Thoracic aorta (tissue), 2 donors: ENCODE data around the gene TMEM63B. TPM values are rescaled to one million over a fixed set of nuclear protein-coding genes. Genes with fewer than 3 reads are reported as not detected.

ENCODE experiments used
- ATAC-seq: fragments of 150-250 bp; one replicate; pipeline ENCODE4 v1.8.0; 2017; ENCODE audit warnings: low read depth; ENCODE audit not compliant: insufficient number of reproducible peaks, low FRiP score
- DNase-seq: peaks from one replicate; pipeline ENCODE4 v3.0.0-alpha.2; 2020; ENCODE audit warnings: low spot score
- H3K27ac ChIP-seq, 2 donors: fragments of 200-600 bp; sonication (generic); 1 replicate in 1 of 2; 2 replicates in 1 of 2; pipeline ENCODE4 v1.5.1; 2016; ENCODE audit warnings: mild to moderate bottlenecking in 2 of 2, moderate library complexity in 2 of 2
- H3K27me3 ChIP-seq: fragments of 200-600 bp; sonication (generic); replicated peaks from 2 replicates; pipeline ENCODE4 v1.6.0; 2016; ENCODE audit warnings: mild to moderate bottlenecking; ENCODE audit not compliant: insufficient read depth
- H3K36me3 ChIP-seq: fragments of 200-600 bp; sonication (generic); one replicate; pipeline ENCODE4 v1.5.1; 2016
- H3K4me1 ChIP-seq, 2 donors: fragments of 200-600 bp; sonication (generic); 1 replicate in 1 of 2; 2 replicates in 1 of 2; pipeline versions ENCODE4 v1.5.1 to v1.6.0; 2016; ENCODE audit warnings: low read depth in 2 of 2, mild to moderate bottlenecking in 1 of 2; ENCODE audit not compliant: control insufficient read depth in 1 of 2
- H3K4me3 ChIP-seq: fragments of 200-600 bp; sonication (generic); 2 replicates; pipeline ENCODE4 v1.5.1; 2016; ENCODE audit warnings: mild to moderate bottlenecking
- H3K9me3 ChIP-seq: fragments of 200-600 bp; sonication (generic); 2 replicates; pipeline ENCODE4 v1.5.1; 2016
- total RNA-seq, 2 donors: library from RNA; depleted of rRNA; stranded (reverse); fragments of >200 nt; gene quantifications; one replicate each; pipeline versions ENCODE4 v1.1.0 to v1.2.3, GENCODE V29; 2016
- TF ChIP-seq, protein P1 (sequence below): fragments of 200-600 bp; sonication (generic); IDR thresholded peaks from one replicate; pipeline ENCODE4 v1.5.1; 2019; ENCODE audit warnings: antibody characterized with exemption

Gene TMEM63B
- total RNA-seq, 2 donors from 2014 or later = 21.9 to 43.4 TPM

DNA sequence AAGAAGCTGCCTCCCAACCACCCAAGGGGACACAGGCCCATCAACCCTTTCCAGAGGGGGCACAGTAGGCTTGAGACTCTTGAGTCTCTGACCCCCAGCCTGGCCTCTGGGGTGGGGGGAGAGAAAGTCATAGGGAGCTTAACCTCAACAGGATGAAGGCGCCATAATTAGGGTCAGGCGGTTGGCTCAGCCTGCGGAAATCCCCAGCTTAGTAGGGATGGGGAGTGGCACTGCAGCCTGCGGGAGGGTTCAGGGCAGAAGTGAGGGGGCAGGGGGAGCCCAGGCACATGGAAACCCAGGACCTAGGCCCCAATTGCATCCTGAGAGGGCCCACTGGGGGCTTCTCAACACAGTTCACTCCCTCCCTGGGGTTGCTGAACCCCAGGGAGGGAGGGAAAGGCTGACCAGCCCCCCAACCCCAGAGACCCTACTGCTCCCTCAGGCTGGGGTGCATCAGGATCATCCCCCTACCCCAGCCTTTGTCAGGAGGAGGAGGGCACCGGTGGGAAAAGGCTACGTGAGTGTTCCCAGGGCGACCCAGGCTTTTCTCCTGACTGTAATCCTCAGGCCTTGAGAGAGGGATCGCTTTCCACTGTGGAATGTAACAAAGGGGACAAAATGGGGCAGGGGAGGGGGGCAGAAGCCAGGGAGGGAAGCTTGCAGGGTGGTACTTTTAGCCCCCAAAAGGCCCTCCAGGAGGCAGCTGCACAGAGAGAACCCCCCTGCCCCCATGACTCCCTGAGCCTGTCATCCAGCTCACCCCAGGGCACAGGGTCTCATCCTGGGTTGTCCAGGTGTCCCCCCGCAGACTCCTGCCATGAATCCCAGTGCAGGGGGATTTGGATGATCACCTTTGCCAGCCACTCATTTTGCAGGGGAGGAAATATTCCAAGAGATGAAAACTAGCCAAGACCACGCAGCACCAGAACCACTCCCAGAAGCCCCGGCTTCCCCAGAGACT, 46.5 kb upstream of the TMEM63B start:
- DNase-seq (no peak), ATAC-seq (no peak)
- no peak overlapping the region for H3K4me3 ChIP-seq
- no peak overlapping the region for H3K27ac ChIP-seq
- peaks cover 0 to 10% of the 10 kb centered on the region in 2 donors for H3K4me1 ChIP-seq
- H3K27me3 ChIP-seq = no peaks in the 10 kb centered on the region
- TF ChIP-seq, protein P1, sequence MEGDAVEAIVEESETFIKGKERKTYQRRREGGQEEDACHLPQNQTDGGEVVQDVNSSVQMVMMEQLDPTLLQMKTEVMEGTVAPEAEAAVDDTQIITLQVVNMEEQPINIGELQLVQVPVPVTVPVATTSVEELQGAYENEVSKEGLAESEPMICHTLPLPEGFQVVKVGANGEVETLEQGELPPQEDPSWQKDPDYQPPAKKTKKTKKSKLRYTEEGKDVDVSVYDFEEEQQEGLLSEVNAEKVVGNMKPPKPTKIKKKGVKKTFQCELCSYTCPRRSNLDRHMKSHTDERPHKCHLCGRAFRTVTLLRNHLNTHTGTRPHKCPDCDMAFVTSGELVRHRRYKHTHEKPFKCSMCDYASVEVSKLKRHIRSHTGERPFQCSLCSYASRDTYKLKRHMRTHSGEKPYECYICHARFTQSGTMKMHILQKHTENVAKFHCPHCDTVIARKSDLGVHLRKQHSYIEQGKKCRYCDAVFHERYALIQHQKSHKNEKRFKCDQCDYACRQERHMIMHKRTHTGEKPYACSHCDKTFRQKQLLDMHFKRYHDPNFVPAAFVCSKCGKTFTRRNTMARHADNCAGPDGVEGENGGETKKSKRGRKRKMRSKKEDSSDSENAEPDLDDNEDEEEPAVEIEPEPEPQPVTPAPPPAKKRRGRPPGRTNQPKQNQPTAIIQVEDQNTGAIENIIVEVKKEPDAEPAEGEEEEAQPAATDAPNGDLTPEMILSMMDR = no peak
- H3K36me3 ChIP-seq = no peaks in the 10 kb centered on the region
- no peaks in the 10 kb centered on the region for H3K9me3 ChIP-seq

DNA sequence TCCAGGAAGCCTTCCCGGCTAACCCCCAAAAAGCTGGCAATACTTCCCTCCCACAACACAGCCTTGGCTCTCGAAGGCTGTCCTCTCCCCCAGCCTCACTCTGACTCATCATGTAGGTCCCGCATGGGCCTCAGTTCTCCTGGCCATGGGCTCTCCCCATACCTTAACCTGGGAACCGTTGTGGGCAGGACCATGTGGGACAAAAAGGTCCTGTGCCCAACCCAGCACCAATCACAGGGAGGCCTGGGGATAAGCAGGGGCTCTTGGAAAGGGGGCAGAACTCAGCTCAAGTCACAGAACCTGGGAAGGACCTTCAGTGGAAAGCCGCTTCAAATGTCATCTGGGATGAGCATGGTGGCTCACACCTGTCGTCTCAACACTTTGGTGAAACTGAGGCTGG, 45.6 kb upstream of the TMEM63B start:
- TF ChIP-seq, protein P1 = no peak
- H3K9me3 ChIP-seq = no peaks in the 10 kb centered on the region

GRCh38 chr6:44082872-44083321, 44.5 kb upstream of the TMEM63B start:
- H3K9me3 ChIP-seq = no peaks in the 10 kb centered on the region
- no peaks in the 10 kb centered on the region for H3K4me1 ChIP-seq
- no peak overlapping the region for H3K4me3 ChIP-seq
- H3K27me3 ChIP-seq = no peaks in the 10 kb centered on the region
- ATAC-seq = no peak
- H3K36me3 ChIP-seq = peaks cover under 1% of the 10 kb centered on the region
- no peak for DNase-seq
- H3K27ac ChIP-seq = no peak overlapping the region
- TF ChIP-seq, protein P1 = no peak

More for the DNA sequence above, 45.6 kb upstream of the TMEM63B start:
- H3K4me3 ChIP-seq = no peak overlapping the region
- no peaks in the 10 kb centered on the region for H3K36me3 ChIP-seq
- no peak overlapping the region for H3K27ac ChIP-seq
- H3K4me1 ChIP-seq = peaks cover 0 to 2% of the 10 kb centered on the region in 2 donors
- DNase-seq = no peak
- ATAC-seq = no peak
- no peaks in the 10 kb centered on the region for H3K27me3 ChIP-seq

DNA sequence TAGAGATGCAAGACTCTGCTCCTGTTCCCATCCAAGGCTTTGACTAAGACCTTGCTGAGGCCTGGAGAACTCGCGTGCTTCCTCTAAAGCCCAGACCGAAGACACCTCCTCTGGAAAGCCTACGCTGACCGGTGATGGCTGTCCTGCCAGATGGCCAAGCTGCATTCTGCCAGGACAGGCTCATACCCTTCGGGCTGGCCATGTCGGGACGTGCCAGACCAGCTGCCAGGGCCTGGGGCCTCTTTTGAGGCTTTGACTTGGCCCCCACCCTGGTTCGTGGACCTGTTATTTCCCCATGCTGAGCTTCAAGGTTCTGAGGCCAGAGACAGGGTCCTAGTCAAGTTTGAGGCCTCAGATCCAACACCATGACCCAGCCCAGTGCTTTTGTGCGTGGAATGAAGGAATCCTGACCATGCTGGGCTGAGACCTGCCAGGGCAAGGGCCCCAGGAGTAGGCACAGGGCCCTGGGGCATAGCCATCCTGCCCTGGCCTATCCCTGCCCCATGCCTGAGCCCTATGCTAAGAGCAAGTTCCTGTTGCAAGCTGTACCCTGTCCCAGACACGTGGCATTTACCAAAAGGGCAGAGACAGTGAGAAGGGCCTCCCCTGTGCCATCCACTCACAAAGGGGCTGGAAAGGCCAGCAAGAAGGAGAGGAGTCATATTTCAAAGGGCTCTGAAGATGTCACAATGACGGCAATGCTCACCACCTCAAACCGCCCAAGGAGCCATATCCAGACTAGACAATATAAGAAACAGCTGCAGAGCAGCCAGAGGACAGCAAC, 42.9 kb upstream of the TMEM63B start:
- H3K4me3 ChIP-seq = no peak overlapping the region
- no peaks in the 10 kb centered on the region for H3K9me3 ChIP-seq
- no peaks in the 10 kb centered on the region for H3K4me1 ChIP-seq
- TF ChIP-seq, protein P1 = no peak
- H3K27me3 ChIP-seq = no peaks in the 10 kb centered on the region
- peaks cover 8% of the 10 kb centered on the region for H3K36me3 ChIP-seq
- no peak for DNase-seq
- ATAC-seq = no peak
- no peak overlapping the region for H3K27ac ChIP-seq

DNA sequence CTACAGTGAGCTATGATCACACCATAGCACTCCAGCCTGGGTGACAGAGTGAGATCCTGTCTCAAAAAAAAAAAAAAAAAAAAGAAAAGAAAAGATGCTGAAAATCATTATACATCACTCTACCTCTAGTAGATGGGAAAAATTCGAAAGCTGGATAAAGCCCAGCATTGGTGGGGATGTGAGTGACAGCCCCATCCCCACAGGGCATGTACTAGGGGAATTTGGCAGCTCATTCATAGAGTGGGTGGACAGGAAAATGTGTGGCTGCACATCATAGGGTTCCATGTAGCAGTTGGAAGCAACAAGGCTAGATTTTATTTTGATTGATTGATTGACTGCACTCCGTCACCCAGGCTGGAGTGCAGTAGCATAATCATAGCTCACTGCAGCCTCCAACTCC, 42.1 kb upstream of the TMEM63B start:
- DNase-seq (no peak), ATAC-seq (no peak)
- H3K27me3 ChIP-seq = no peaks in the 10 kb centered on the region
- no peaks in the 10 kb centered on the region for H3K4me1 ChIP-seq
- TF ChIP-seq, protein P1 = no peak
- H3K27ac ChIP-seq = no peak overlapping the region
- no peak overlapping the region for H3K4me3 ChIP-seq
- peaks cover 8% of the 10 kb centered on the region for H3K36me3 ChIP-seq
- H3K9me3 ChIP-seq = no peaks in the 10 kb centered on the region
